BLaER1 treated with 17β-estradiol and CSF1 and Interleukin-3, amounts not matched to agents 10 nM and 100 nM (cell line): Measurements from ENCODE around the gene FBXL17.
A peak's percentile ranks its signal among the peaks of the same experiment; 100 is the strongest.

Experiments
- H3K27ac ChIP-seq, 11 experiments: shearing (Covaris generic); formaldehyde crosslinking; 2 replicates each; pipeline ENCODE4 v1.8.1; 2022
- H3K27me3 ChIP-seq, 11 experiments: shearing (Covaris generic); formaldehyde crosslinking; 2 replicates each; pipeline ENCODE4 v1.8.1; 2022
- H3K36me3 ChIP-seq, 11 experiments: shearing (Covaris generic); formaldehyde crosslinking; 2 replicates each; pipeline ENCODE4 v1.8.1; 2022
- H3K4me1 ChIP-seq, 10 experiments: shearing (Covaris generic); formaldehyde crosslinking; 2 replicates each; pipeline ENCODE4 v1.8.1; 2022
- H3K4me2 ChIP-seq, 11 experiments: shearing (Covaris generic); formaldehyde crosslinking; 2 replicates each; pipeline ENCODE4 v1.8.1; 2022
- H3K4me3 ChIP-seq, 10 experiments: shearing (Covaris generic); formaldehyde crosslinking; 2 replicates each; pipeline ENCODE4 v1.8.1; 2022
- H3K9ac ChIP-seq, 11 experiments: shearing (Covaris generic); formaldehyde crosslinking; 2 replicates each; pipeline ENCODE4 v1.8.1; 2022
- H3K9me3 ChIP-seq, 11 experiments: shearing (Covaris generic); formaldehyde crosslinking; replicated peaks in 1 of 11; 2 replicates each; pipeline ENCODE4 v1.8.1; 2022
- H4K20me1 ChIP-seq, 11 experiments: shearing (Covaris generic); formaldehyde crosslinking; 2 replicates each; pipeline ENCODE4 v1.8.1; 2022
- Cebpa-rat ChIP-seq, 11 experiments: shearing (Covaris generic); IDR thresholded peaks; 2 replicates each; pipeline ENCODE4 v1.8.1; 2022

FBXL17 gene

DNA sequence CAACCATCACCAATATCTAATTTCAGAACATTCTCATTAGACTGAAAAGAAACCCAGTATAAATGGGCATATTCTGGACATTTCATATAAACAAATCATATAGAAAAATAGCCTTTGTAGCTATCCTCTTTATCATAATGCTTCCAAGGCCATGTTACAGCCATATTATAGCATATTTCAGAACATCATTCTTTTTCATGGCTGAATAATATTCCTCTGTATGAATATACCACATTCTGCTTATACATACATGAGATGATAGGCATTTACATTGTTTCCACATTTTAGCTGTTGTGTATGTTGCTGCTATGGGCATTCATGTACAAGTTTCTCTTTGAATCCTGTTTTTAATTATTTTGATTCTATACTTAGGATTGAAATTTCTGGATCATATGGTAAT, 167.0 kb downstream of the FBXL17 start:
- no peak overlapping the region for H3K9ac ChIP-seq
- no peak for TF ChIP-seq Cebpa-rat (IDR thresholded peaks at IDR 0.05)
- no peak overlapping the region for H3K4me3 ChIP-seq
- no peaks in the 10 kb centered on the region for H3K4me1 ChIP-seq
- H4K20me1 ChIP-seq = no peaks in the 10 kb centered on the region
- H3K27ac ChIP-seq = no peak overlapping the region
- peaks cover 0 to 14% (median 0%) of the 10 kb centered on the region in 11 experiments; a peak in 6 of 22 replicates for H3K36me3 ChIP-seq
- peaks cover 0 to 13% (median 8%) of the 10 kb centered on the region in 11 experiments; a peak in 11 of 22 replicates for H3K9me3 ChIP-seq
- no peaks in the 10 kb centered on the region for H3K27me3 ChIP-seq
- no peak overlapping the region for H3K4me2 ChIP-seq

DNA sequence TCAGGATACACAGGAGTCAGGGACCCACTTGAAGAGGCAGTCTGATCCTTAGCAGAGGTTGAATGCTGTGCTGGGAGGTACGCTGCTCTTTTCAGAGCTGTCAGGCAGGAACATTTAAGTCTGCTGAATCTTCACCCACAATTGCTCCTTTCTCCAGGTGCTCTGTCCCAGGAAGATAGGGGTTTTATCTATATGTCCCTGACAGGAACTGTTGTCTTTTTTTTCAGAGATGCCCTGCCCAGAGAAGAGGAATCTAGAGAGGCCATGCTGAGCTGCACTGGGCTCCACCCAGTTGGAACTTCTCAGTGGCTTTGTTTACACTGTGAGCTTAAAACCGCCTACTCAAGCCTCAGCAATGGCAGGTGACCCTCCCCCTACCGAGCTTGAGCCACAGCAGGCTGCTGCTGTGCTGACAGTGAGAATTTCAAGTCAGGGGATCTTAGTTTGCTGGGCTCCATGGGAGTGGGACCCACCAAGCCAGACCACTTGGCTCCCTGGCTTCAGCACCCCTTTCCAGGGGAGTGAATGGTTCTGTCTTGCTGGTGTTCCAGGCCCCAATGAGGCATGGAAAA, 169.0 kb downstream of the FBXL17 start:
- Histone ChIP-seq H3K4me1 (no peaks in the 10 kb centered on the region), H3K9me3 (peaks cover 0 to 13% (median 7%) of the 10 kb centered on the region in 11 experiments; a peak in 11 of 22 replicates), H3K27ac (no peak overlapping the region), H3K4me3 (no peak overlapping the region), H3K27me3 (no peaks in the 10 kb centered on the region), H3K9ac (no peak overlapping the region), H3K36me3 (peaks cover 0 to 14% (median 0%) of the 10 kb centered on the region in 11 experiments; a peak in 6 of 22 replicates), H3K4me2 (no peak overlapping the region), H4K20me1 (no peaks in the 10 kb centered on the region)
- no peak for TF ChIP-seq Cebpa-rat (IDR thresholded peaks at IDR 0.05)

DNA sequence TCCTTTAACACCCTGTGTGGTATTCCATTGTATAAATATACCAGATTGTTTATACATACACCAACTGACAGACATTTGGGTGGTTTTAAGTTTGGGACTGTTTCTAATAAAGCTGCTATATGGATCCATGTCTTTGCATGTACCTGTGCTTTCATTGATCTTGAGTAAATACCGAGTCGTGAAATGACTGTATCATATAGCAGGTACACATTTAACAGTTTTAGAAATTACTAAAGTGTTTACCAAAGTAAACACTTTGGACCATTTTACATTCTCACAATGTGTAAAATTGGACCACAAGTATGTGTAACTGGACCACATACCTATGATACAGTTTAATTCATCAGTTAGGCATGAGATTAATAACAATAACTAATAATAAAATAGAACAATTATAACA, 175.2 kb downstream of the FBXL17 start:
- H3K4me2 ChIP-seq = no peak overlapping the region
- H3K27me3 ChIP-seq = no peaks in the 10 kb centered on the region
- no peak overlapping the region for H3K9ac ChIP-seq
- no peaks in the 10 kb centered on the region for H4K20me1 ChIP-seq
- H3K9me3 ChIP-seq = no peaks in the 10 kb centered on the region
- no peak overlapping the region for H3K27ac ChIP-seq
- H3K4me3 ChIP-seq = no peak overlapping the region
- no peak for TF ChIP-seq Cebpa-rat (IDR thresholded peaks at IDR 0.05)
- H3K4me1 ChIP-seq = no peaks in the 10 kb centered on the region
- no peaks in the 10 kb centered on the region for H3K36me3 ChIP-seq

DNA sequence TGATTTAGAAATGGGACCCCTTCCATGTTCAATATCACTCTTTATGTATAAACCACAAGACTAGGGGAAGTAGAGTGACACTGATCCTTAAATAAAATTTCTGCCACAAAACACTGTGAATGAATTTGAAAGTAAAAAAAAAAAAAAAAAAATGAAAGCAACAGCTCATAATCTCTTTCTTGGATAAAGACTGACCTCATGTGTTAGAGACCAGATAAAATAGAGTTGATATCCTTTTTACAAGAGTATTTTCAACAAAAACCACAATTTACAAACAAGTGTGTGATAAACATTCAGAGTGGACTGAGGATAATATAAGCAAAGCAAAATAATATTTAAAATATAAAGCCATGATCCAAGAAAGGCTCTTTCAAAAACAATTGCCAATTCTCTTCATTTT, 180.2 kb downstream of the FBXL17 start:
- Histone ChIP-seq H3K4me3 (no peak overlapping the region), H4K20me1 (no peaks in the 10 kb centered on the region), H3K4me1 (no peaks in the 10 kb centered on the region), H3K4me2 (no peak overlapping the region), H3K36me3 (no peaks in the 10 kb centered on the region), H3K27ac (no peak overlapping the region), H3K27me3 (no peaks in the 10 kb centered on the region), H3K9ac (no peak overlapping the region), H3K9me3 (no peaks in the 10 kb centered on the region)
- TF ChIP-seq Cebpa-rat (IDR thresholded peaks at IDR 0.05) = no peak

DNA sequence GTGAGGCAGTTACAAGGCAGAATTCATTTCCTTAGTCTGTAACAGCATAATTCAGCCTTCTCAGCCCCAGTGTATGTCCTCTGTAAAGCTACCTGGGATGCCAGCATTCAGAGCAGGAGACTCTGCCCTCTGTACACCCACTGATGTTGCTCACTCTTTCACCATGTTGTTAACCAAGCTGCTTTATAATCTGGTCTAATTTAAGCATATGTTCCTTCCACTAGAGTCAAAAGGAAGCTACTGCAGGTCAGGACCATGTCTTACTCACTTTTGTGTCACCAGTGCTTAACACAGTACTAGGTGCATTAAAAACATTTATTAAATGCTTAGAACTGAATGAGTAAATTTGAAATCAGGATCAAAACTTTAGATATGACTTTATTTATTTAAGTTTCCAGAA, 185.6 kb downstream of the FBXL17 start:
- TF ChIP-seq Cebpa-rat (IDR thresholded peaks at IDR 0.05) = no peak
- Histone ChIP-seq H3K9me3 (no peaks in the 10 kb centered on the region), H3K4me1 (no peaks in the 10 kb centered on the region), H3K27me3 (no peaks in the 10 kb centered on the region), H3K27ac (no peak overlapping the region), H3K4me2 (no peak overlapping the region), H3K4me3 (no peak overlapping the region), H3K36me3 (no peaks in the 10 kb centered on the region), H4K20me1 (no peaks in the 10 kb centered on the region), H3K9ac (no peak overlapping the region)

DNA sequence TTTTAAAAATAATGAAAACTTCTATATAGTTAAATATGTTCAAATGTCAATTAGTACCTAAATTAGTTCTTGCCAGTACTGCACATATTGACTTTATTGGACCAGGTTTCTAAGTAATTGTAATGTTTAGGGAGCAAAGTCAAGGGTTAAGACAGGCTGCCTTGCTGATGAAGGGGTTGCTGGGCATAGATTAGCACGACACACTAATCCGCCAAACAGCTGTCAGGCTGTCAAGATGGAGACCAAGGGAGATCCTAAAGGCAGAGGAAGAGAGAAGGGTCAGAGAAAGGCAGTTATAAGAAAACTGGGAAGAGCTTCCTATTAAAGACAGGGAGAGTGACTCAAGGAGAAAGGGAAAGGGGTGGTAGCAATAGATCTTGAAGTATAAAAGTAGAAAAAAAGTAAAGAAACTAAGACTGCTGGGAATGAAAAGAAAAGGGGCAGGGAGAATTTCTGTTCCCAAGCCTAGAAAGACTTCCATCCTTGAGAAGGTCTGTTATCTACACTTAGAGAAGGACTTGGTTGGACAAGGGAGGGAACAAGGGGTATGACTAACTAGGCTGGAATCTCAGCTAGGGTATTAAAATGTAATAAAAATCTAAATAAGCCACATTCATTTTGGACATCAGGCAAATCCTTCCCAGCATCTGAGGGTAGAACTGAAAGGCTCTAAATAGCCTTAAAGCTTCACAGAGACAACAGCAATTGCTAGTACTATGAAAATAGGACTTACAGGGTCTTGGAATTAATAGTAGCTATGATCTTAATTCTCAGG, 188.7 kb downstream of the FBXL17 start:
- Histone ChIP-seq H4K20me1 (no peaks in the 10 kb centered on the region), H3K4me3 (no peak overlapping the region), H3K9me3 (no peaks in the 10 kb centered on the region), H3K27me3 (no peaks in the 10 kb centered on the region), H3K36me3 (no peaks in the 10 kb centered on the region), H3K4me1 (no peaks in the 10 kb centered on the region), H3K4me2 (no peak overlapping the region), H3K9ac (no peak overlapping the region), H3K27ac (no peak overlapping the region)
- TF ChIP-seq Cebpa-rat (IDR thresholded peaks at IDR 0.05) = no peak

DNA sequence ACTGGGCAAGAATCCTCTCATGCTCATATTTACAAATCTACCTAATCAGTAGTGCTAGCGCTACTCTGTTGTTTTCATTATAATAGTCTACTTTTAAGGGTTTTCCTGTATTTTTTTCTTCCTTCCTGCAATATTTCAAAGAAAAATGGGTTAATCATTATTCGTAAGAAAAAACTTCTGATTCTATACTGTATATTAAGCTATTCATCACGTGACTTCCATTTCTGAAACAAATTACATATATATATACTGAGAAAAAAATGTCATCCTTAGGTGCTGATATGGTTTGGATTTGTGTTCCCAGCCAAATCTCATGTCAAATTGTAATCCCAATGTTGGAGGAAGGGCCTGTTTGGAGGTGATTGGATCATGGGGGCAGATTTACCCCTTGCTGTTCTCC, 197.0 kb downstream of the FBXL17 start:
- H3K4me2 ChIP-seq = peak overlapping the region in 3 of 11 experiments; percentile 28 to 45 (median 34); a peak in 4 of 22 replicates
- H3K4me3 ChIP-seq = no peak overlapping the region
- H3K4me1 ChIP-seq = peaks cover 0 to 7% (median 5%) of the 10 kb centered on the region in 10 experiments; a peak in 7 of 20 replicates
- H3K9me3 ChIP-seq = no peaks in the 10 kb centered on the region; a peak in 1 of 22 replicates
- no peaks in the 10 kb centered on the region for H3K27me3 ChIP-seq
- H4K20me1 ChIP-seq = no peaks in the 10 kb centered on the region
- H3K9ac ChIP-seq = no peak overlapping the region
- H3K27ac ChIP-seq = no peak overlapping the region
- TF ChIP-seq Cebpa-rat (IDR thresholded peaks at IDR 0.05) = no peak
- H3K36me3 ChIP-seq = 0 out of 22 replicates have a peak, but pooled peaks cover 0 to 3% (median 0%) of the 10 kb centered on the region in 11 experiments

DNA sequence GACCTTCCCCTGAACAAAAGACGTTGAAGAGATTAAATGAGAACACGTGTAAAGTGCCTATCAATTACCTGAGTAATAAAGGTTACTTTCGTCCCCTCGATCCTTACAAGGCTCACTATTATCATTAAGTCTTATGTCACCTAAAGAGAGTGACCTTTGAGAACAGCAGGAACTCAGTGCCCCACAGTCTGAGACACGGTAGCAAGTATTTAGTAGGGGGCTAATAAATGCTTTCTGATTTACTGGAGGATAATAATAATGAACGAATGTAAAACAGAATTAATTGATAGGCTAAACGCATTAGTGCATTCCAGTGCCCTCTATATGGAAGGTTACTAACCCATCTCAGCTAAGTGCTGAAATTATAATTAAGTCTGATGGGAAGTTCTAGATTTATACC, 199.9 kb downstream of the FBXL17 start:
- Histone ChIP-seq H3K27me3 (no peaks in the 10 kb centered on the region), H3K27ac (no peak overlapping the region), H4K20me1 (no peaks in the 10 kb centered on the region), H3K4me3 (no peak overlapping the region), H3K4me1 (peaks cover 0 to 7% (median 5%) of the 10 kb centered on the region in 10 experiments; a peak in 7 of 20 replicates), H3K4me2 (no peak overlapping the region), H3K9me3 (no peaks in the 10 kb centered on the region; a peak in 1 of 22 replicates), H3K36me3 (0 out of 22 replicates have a peak, but pooled peaks cover 0 to 3% (median 0%) of the 10 kb centered on the region in 11 experiments), H3K9ac (no peak overlapping the region)
- TF ChIP-seq Cebpa-rat (IDR thresholded peaks at IDR 0.05) = no peak

DNA sequence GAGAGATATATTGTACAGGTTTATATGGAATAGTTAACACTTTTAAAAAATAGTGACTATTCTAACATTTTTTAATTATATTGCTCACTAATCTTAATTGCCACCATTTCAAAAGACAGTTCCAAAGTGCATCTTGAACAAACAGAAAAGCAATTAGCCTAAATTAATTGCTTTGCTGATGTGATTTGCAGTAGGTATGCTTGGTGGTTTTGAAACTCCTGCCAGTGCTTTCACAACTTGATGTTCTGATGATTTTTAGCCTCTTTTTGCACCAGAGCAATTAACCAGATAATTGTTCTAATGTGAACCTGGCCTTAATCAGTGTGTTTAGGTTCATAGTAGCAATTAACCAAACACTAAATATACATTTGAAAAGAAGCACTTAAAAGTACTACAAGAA, 207.6 kb downstream of the FBXL17 start:
- Histone ChIP-seq H3K36me3 (no peaks in the 10 kb centered on the region; a peak in 1 of 22 replicates), H3K4me3 (no peak overlapping the region), H3K27me3 (no peaks in the 10 kb centered on the region), H3K4me2 (no peak overlapping the region), H3K9ac (no peak overlapping the region), H3K27ac (no peak overlapping the region), H3K9me3 (no peaks in the 10 kb centered on the region), H3K4me1 (no peaks in the 10 kb centered on the region), H4K20me1 (no peaks in the 10 kb centered on the region)
- TF ChIP-seq Cebpa-rat (IDR thresholded peaks at IDR 0.05) = no peak

DNA sequence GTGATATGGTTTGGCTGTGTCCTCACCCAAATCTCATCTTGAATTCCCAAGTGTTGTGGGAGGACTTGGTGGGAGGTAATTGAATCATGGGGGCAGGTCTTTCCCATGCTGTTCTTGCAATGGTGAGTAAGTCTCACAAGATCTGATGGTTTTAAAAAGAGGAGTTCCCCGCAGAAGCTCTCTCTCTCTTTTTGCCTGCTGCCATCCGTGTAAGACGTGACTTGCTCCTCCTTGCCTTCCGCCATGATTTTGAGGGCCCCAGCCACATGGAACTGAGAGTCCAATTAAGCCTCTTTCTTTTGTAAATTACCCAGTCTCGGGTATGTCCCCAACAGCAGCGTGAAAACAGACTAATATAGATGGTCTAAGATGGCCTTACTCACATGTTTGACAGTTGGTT, 210.1 kb downstream of the FBXL17 start:
- H4K20me1 ChIP-seq = no peaks in the 10 kb centered on the region
- H3K4me2 ChIP-seq = no peak overlapping the region
- TF ChIP-seq Cebpa-rat (IDR thresholded peaks at IDR 0.05) = no peak
- no peaks in the 10 kb centered on the region for H3K27me3 ChIP-seq
- no peaks in the 10 kb centered on the region for H3K4me1 ChIP-seq
- H3K9me3 ChIP-seq = no peaks in the 10 kb centered on the region
- no peak overlapping the region for H3K4me3 ChIP-seq
- H3K36me3 ChIP-seq = no peaks in the 10 kb centered on the region; a peak in 1 of 22 replicates
- H3K27ac ChIP-seq = no peak overlapping the region
- H3K9ac ChIP-seq = no peak overlapping the region
